GM23338 (cell line): ENCODE data around the gene SMYD1. TPM values are rescaled to one million over a fixed set of nuclear protein-coding genes. Genes with fewer than 3 reads are reported as not detected.

ENCODE experiments used
- ATAC-seq: fragments of 200-7000 bp; cut with Tn5 transposase; 3 replicates; pipeline ENCODE4 v1.9.1; 2020
- DNase-seq: peaks from one replicate; pipeline ENCODE4 v3.0.0-alpha.2; 2015; ENCODE audit warnings: low spot score
- H2AFZ ChIP-seq: fragments of 200-600 bp; sonication (generic); 2 replicates; pipeline ENCODE4 v1.8.0; 2016; ENCODE audit warnings: antibody characterized with exemption, mild to moderate bottlenecking, moderate library complexity
- H3F3A ChIP-seq: fragments of 200-600 bp; sonication (generic); replicated peaks from 2 replicates; pipeline ENCODE4 v1.8.0; 2017; ENCODE audit warnings: antibody characterized with exemption, mixed run types, low read depth
- H3K27ac ChIP-seq: fragments of 200-600 bp; sonication (generic); 2 replicates; pipeline ENCODE4 v1.6.1; 2016; ENCODE audit warnings: low read depth
- H3K27me3 ChIP-seq: fragments of 200-600 bp; sonication (generic); 2 replicates; pipeline ENCODE4 v1.8.0; 2016; ENCODE audit warnings: mild to moderate bottlenecking, mixed run types, moderate library complexity; ENCODE audit not compliant: insufficient read depth
- H3K36me3 ChIP-seq: fragments of 200-600 bp; sonication (generic); 2 replicates; pipeline ENCODE4 v1.8.0; 2016; ENCODE audit warnings: mild to moderate bottlenecking; ENCODE audit not compliant: insufficient read depth
- H3K4me1 ChIP-seq: fragments of 200-600 bp; sonication (generic); 2 replicates; pipeline ENCODE4 v1.8.0; 2016; ENCODE audit warnings: mild to moderate bottlenecking, moderate library complexity; ENCODE audit not compliant: insufficient read depth
- H3K4me2 ChIP-seq: fragments of 200-600 bp; sonication (generic); 2 replicates; pipeline ENCODE4 v1.7.1; 2017; ENCODE audit warnings: mixed run types
- H3K4me3 ChIP-seq: fragments of 200-600 bp; sonication (generic); 2 replicates; pipeline ENCODE4 v1.6.1; 2016; ENCODE audit warnings: mixed run types
- H3K79me2 ChIP-seq: fragments of 200-600 bp; sonication (generic); replicated peaks from 2 replicates; pipeline ENCODE4 v1.8.0; 2017; ENCODE audit warnings: mild to moderate bottlenecking; ENCODE audit not compliant: insufficient read depth
- H3K9me2 ChIP-seq: fragments of 200-600 bp; sonication (generic); 2 replicates; pipeline ENCODE4 v1.8.0; 2017; ENCODE audit not compliant: insufficient read depth
- H4K20me1 ChIP-seq: fragments of 200-600 bp; sonication (generic); replicated peaks from 2 replicates; pipeline ENCODE4 v1.8.0; 2017; ENCODE audit warnings: mild to moderate bottlenecking; ENCODE audit not compliant: insufficient read depth
- H3K27ac Mint-ChIP-seq: 2 replicates; pipeline ENCODE4 v1.8.0; 2020; ENCODE audit warnings: inconsistent platforms, mild to moderate bottlenecking, moderate library complexity, mixed read lengths
- H3K27me3 Mint-ChIP-seq: 3 replicates; pipeline ENCODE4 v1.8.0; 2022; ENCODE audit warnings: low read depth, mild to moderate bottlenecking, moderate library complexity, mixed read lengths, inconsistent platforms; ENCODE audit not compliant: insufficient read depth, poor library complexity
- H3K36me3 Mint-ChIP-seq: 3 replicates; pipeline ENCODE4 v1.8.0; 2021; ENCODE audit warnings: low read depth, mild to moderate bottlenecking, inconsistent platforms, moderate library complexity, mixed read lengths
- H3K4me1 Mint-ChIP-seq: 3 replicates; pipeline ENCODE4 v1.8.0; 2020; ENCODE audit warnings: mild to moderate bottlenecking, inconsistent platforms, mixed read lengths
- H3K4me3 Mint-ChIP-seq: 3 replicates; pipeline ENCODE4 v1.8.0; 2021; ENCODE audit warnings: moderate library complexity, mild to moderate bottlenecking, inconsistent platforms, mixed read lengths
- H3K9me3 Mint-ChIP-seq: 3 replicates; pipeline ENCODE4 v1.8.0; 2020; ENCODE audit warnings: moderate library complexity, mild to moderate bottlenecking, inconsistent platforms, mixed read lengths
- CREB1 ChIP-seq: fragments of 250-450 bp; sonication (Bioruptor Pico); IDR thresholded peaks from 2 replicates; pipeline ENCODE4 v1.5.0; 2020; ENCODE audit warnings: low read depth, mild to moderate bottlenecking, moderate library complexity
- EZH2 ChIP-seq: fragments of 200-600 bp; sonication (generic); IDR thresholded peaks from one replicate; pipeline ENCODE4 v1.8.0; 2017; ENCODE audit warnings: antibody characterized with exemption, mild to moderate bottlenecking, low read depth; ENCODE audit not compliant: unreplicated experiment
- EZH2phosphoT487 ChIP-seq: fragments of 200-600 bp; sonication (generic); IDR thresholded peaks from one replicate; pipeline ENCODE4 v1.8.1; 2018; ENCODE audit warnings: antibody characterized with exemption; ENCODE audit not compliant: unreplicated experiment
- JUNB ChIP-seq: IDR thresholded peaks from one replicate; pipeline ENCODE4 v1.6.1; 2016; ENCODE audit warnings: antibody characterized with exemption; ENCODE audit not compliant: unreplicated experiment
- POLR2AphosphoS5 ChIP-seq: IDR thresholded peaks from 2 replicates; pipeline ENCODE4 v1.6.1; 2016; ENCODE audit warnings: antibody characterized with exemption, low read depth
- STAT1 ChIP-seq: IDR thresholded peaks from one replicate; pipeline ENCODE4 v1.6.1; 2016; ENCODE audit warnings: antibody characterized with exemption; ENCODE audit not compliant: unreplicated experiment
- ZNF114 ChIP-seq: fragments of 250-450 bp; sonication (Bioruptor Pico); IDR thresholded peaks from 2 replicates; pipeline ENCODE4 v1.5.0; 2020; ENCODE audit warnings: mild to moderate bottlenecking, moderate library complexity
- ZNF331 ChIP-seq: fragments of 250-450 bp; sonication (Bioruptor Pico); IDR thresholded peaks from 2 replicates; pipeline ENCODE4 v1.5.0; 2020; ENCODE audit warnings: low read depth, mild to moderate bottlenecking, moderate library complexity
- polyA plus RNA-seq: library from polyadenylated mRNA; unstranded; fragments of >200 nt; fragmentation: Nextera tagmentation; extraction: Ambion mirVana; gene quantifications from 2 replicates; pipeline ENCODE4 v1.2.1, GENCODE V29; 2016
- total RNA-seq: library from RNA; depleted of rRNA; stranded (reverse); fragments of >200 nt; shearing (Covaris generic); gene quantifications from 2 replicates; pipeline ENCODE4 v1.2.3, GENCODE V29; 2014
- TF ChIP-seq, protein P1 (sequence below): IDR thresholded peaks from 2 replicates; pipeline ENCODE4 v1.6.1; 2016; ENCODE audit warnings: antibody characterized with exemption
- TF ChIP-seq, protein P2 (sequence below): IDR thresholded peaks from one replicate; pipeline ENCODE4 v1.6.1; 2018; ENCODE audit warnings: antibody characterized with exemption; ENCODE audit not compliant: unreplicated experiment
- TF ChIP-seq, protein P3 (sequence below), 2 experiments: fragments of 200-600 bp in 1 of 2; sonication (generic) in 1 of 2; conservative IDR thresholded peaks; 2 replicates each; pipeline versions ENCODE4 v1.5.1 to v1.6.1; 2016 to 2017; ENCODE audit warnings: antibody characterized with exemption in 2 of 2, low read depth in 2 of 2, mild to moderate bottlenecking in 2 of 2, moderate library complexity in 1 of 2

SMYD1 gene
- total and polyA plus RNA-seq, 2 experiments from 2014 or later, result 0.07 TPM; not detected in 1

DNA sequence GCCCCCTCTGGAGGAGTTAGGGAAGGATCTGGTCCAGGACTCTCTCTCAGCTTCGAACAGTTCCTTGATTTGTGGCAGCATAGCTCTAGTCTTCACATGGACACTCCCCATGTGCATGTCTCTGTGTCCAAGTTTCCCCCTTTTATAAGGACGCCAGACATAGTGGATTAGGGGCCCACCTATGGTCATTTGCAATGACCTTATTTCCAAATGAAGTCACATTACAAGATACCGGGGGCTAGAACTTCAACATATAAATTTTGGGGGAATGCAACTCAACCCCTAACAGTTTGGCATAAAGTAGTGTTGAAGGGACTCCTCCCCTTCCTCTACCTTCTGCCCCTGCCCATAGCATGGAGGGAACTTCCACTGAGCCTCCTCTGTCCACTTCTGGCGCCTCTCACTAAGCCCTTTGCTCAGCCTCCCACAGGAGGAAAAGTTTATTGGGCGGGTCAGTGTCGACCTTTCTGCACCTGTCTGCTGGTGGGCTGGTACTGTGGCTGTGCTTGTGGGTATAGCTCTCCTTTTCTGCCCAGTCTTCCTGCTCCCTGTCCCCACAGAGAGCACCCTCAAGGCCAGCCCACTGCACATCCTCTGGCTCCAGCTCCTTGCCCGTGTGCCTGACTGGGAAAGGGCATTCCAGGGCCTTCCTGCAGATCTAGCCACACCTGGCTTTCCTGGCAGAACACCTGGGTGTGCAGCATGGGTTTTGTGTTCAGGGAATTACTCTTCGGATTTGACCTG, 54.7 kb downstream of the SMYD1 start (continued):
- TF ChIP-seq, protein P1, sequence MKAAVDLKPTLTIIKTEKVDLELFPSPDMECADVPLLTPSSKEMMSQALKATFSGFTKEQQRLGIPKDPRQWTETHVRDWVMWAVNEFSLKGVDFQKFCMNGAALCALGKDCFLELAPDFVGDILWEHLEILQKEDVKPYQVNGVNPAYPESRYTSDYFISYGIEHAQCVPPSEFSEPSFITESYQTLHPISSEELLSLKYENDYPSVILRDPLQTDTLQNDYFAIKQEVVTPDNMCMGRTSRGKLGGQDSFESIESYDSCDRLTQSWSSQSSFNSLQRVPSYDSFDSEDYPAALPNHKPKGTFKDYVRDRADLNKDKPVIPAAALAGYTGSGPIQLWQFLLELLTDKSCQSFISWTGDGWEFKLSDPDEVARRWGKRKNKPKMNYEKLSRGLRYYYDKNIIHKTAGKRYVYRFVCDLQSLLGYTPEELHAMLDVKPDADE, result no peak
- TF ChIP-seq ZNF114 (CRISPR knock-in tag), result no peak
- no peak for TF ChIP-seq STAT1
- TF ChIP-seq EZH2phosphoT487, result no peak
- no peak for TF ChIP-seq ZNF331 (CRISPR knock-in tag)

DNA sequence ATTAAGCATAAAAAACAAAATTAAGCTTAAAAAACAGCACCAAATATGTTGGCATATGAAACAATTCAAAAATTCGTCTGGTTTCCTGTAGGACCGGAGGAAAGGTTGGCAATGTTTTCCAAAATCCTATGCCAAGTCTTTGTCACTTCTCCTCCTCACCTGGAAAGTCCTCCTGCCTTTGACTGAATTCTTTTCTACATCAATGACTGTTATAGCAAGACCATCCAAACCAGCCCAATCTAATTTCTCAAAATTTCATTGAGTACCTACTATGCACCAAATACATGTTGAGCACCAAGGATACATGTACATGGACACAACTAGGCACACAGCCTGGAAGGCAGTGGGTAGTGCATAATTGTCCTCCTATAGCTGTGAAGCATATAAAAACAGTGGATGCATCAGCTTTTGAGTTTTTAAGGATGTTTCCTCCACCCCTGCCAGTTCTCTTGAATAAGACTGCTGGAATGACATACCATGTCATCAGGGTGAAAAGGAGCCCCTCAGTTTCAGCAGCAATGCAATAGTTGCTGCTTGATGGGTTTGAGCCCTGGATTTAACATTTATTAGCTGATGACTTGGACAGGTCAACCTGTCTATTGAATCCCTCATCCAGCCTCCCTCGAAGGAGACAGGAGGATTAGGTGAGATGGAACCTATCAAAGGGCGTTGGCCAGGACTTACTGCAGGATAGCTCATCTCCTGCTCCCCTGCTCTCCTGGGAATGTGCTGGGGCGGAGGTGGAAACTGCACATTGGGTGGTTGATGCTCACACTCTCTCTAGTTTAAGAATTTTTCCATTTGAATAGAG, 55.7 kb downstream of the SMYD1 start:
- no peak overlapping the region for H3K4me3 Mint-ChIP-seq
- no peak overlapping the region for H3K27ac ChIP-seq
- TF ChIP-seq JUNB (no peak), STAT1 (no peak), POLR2AphosphoS5 (no peak), EZH2phosphoT487 (no peak), ZNF114 (CRISPR knock-in tag) (no peak), CREB1 (CRISPR knock-in tag) (no peak), EZH2 (no peak), ZNF331 (CRISPR knock-in tag) (no peak)
- TF ChIP-seq, protein P1, result no peak
- TF ChIP-seq, protein P2, sequence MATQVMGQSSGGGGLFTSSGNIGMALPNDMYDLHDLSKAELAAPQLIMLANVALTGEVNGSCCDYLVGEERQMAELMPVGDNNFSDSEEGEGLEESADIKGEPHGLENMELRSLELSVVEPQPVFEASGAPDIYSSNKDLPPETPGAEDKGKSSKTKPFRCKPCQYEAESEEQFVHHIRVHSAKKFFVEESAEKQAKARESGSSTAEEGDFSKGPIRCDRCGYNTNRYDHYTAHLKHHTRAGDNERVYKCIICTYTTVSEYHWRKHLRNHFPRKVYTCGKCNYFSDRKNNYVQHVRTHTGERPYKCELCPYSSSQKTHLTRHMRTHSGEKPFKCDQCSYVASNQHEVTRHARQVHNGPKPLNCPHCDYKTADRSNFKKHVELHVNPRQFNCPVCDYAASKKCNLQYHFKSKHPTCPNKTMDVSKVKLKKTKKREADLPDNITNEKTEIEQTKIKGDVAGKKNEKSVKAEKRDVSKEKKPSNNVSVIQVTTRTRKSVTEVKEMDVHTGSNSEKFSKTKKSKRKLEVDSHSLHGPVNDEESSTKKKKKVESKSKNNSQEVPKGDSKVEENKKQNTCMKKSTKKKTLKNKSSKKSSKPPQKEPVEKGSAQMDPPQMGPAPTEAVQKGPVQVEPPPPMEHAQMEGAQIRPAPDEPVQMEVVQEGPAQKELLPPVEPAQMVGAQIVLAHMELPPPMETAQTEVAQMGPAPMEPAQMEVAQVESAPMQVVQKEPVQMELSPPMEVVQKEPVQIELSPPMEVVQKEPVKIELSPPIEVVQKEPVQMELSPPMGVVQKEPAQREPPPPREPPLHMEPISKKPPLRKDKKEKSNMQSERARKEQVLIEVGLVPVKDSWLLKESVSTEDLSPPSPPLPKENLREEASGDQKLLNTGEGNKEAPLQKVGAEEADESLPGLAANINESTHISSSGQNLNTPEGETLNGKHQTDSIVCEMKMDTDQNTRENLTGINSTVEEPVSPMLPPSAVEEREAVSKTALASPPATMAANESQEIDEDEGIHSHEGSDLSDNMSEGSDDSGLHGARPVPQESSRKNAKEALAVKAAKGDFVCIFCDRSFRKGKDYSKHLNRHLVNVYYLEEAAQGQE, result no peak
- TF ChIP-seq, protein P3, sequence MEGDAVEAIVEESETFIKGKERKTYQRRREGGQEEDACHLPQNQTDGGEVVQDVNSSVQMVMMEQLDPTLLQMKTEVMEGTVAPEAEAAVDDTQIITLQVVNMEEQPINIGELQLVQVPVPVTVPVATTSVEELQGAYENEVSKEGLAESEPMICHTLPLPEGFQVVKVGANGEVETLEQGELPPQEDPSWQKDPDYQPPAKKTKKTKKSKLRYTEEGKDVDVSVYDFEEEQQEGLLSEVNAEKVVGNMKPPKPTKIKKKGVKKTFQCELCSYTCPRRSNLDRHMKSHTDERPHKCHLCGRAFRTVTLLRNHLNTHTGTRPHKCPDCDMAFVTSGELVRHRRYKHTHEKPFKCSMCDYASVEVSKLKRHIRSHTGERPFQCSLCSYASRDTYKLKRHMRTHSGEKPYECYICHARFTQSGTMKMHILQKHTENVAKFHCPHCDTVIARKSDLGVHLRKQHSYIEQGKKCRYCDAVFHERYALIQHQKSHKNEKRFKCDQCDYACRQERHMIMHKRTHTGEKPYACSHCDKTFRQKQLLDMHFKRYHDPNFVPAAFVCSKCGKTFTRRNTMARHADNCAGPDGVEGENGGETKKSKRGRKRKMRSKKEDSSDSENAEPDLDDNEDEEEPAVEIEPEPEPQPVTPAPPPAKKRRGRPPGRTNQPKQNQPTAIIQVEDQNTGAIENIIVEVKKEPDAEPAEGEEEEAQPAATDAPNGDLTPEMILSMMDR (conservative IDR thresholded peaks at IDR 0.05; ENCODE audit: low read depth in 2 of 2), result no peak

More for the DNA sequence above, 55.7 kb downstream of the SMYD1 start:
- Histone ChIP-seq H3F3A (no peaks in the 10 kb centered on the region), H4K20me1 (no peaks in the 10 kb centered on the region), H2AFZ (no peak overlapping the region), H3K4me1 (no peaks in the 10 kb centered on the region), H3K36me3 (no peaks in the 10 kb centered on the region), H3K4me2 (no peak overlapping the region), H3K27me3 (no peaks in the 10 kb centered on the region), H3K4me3 (no peak overlapping the region), H3K9me2 (0 out of 2 replicates have a peak, but pooled peaks cover 2% of the 10 kb centered on the region), H3K79me2 (no peaks in the 10 kb centered on the region)
- H3K27me3 Mint-ChIP-seq, result peaks cover 2% of the 10 kb centered on the region
- ATAC-seq, result no peak
- DNase-seq, result no peak
- no peaks in the 10 kb centered on the region; the same call in 2 of the 3 replicates for H3K36me3 Mint-ChIP-seq
- H3K4me1 Mint-ChIP-seq, result no peaks in the 10 kb centered on the region
- no peaks in the 10 kb centered on the region for H3K9me3 Mint-ChIP-seq
- H3K27ac Mint-ChIP-seq, result no peak overlapping the region
